ENCODE data around the gene ADRB2. TPM values are rescaled to one million over a fixed set of nuclear protein-coding genes. Genes with fewer than 3 reads are reported as not detected.

ADRB2 gene
- total RNA-seq, result 0.16 TPM in 1 of 2 replicates, not detected in the other

DNA sequence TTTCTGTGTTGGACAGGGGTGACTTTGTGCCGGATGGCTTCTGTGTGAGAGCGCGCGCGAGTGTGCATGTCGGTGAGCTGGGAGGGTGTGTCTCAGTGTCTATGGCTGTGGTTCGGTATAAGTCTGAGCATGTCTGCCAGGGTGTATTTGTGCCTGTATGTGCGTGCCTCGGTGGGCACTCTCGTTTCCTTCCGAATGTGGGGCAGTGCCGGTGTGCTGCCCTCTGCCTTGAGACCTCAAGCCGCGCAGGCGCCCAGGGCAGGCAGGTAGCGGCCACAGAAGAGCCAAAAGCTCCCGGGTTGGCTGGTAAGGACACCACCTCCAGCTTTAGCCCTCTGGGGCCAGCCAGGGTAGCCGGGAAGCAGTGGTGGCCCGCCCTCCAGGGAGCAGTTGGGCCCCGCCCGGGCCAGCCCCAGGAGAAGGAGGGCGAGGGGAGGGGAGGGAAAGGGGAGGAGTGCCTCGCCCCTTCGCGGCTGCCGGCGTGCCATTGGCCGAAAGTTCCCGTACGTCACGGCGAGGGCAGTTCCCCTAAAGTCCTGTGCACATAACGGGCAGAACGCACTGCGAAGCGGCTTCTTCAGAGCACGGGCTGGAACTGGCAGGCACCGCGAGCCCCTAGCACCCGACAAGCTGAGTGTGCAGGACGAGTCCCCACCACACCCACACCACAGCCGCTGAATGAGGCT is at the start of gene ADRB2:
Gene ADRB2 (plus strand): TSS at position 559 of the 686 bp plus-strand sequence. CDS start 221 bp downstream, outside the sequence.

Other genes with a start within 250 kb of the ADRB2 start
- not detected in 2 replicates for gene HTR4, start 172.1 kb upstream of the ADRB2 start, total RNA-seq
- 4.9 and 7.4 TPM in 2 replicates for gene SH3TC2, start 236.5 kb downstream of the ADRB2 start, total RNA-seq